NCI-H1417 (cell line): ENCODE results near the gene GLIS1.

Experiments used
- DNase-seq, 3 experiments: peaks; one replicate each; lab custom pipeline; 2025; lab: John Stamatoyannopoulos, UW

Gene GLIS1

DNA sequence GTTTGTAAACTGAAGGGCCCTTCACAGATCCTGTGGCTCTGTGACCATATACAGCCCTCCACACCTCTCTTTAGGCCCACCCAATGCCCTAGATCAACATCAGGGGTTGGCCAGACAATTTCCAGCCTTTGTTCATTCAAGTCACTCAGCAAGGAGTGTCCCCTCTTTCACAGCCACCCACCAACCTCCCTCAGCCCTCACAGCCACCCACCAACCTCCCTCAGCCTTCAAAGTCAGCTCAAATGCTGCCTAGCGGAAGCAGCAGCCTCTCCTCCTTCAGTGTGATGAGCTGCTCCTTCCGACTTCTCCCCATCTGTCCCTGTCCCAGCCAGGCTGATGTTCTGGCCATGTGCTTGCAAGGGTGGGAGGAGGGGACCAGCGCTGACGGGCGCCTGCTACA is 208.4 kb downstream of the GLIS1 start:
- no peak for DNase-seq

DNA sequence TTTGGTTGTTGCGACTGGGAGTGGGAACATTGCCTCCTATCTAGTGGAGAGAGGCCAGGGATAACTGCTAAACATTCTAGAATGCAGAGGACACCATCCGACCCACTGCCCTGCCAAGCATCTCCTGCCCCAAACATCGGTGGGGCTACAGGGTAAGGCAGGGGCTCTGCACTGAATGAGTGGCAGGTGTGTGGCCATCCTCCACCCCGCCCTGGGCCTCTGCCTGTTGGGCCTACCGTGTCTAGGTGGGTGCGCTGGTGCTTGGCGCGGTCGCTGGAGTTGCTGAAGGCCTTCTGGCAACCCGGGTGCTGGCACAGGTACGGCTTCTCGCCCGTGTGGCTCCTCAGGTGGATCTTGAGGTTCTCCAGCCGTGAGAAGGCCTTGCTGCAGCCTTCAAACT is 209.4 kb downstream of the GLIS1 start:
- DNase-seq: no peak

DNA sequence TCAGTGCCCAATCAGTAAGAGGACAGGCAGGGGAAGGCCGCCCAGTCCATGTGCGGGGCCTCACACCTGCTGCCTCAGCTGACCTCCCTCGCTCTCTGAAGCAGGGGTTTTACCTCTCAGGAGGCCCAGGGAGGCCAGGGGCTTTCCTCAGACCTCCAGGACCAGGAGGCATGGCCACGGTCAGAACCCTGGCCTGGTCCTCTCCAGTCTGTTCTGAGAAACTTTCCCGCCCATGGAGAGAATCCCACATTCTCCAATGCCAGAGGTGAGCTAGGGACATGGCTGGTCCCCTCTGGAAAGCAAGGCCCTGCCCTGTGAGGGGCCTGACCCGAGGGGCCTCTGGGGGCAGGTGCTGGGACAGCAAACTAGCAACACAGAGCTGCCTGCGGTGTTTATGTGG is 211.6 kb downstream of the GLIS1 start:
- DNase-seq: no peak

DNA sequence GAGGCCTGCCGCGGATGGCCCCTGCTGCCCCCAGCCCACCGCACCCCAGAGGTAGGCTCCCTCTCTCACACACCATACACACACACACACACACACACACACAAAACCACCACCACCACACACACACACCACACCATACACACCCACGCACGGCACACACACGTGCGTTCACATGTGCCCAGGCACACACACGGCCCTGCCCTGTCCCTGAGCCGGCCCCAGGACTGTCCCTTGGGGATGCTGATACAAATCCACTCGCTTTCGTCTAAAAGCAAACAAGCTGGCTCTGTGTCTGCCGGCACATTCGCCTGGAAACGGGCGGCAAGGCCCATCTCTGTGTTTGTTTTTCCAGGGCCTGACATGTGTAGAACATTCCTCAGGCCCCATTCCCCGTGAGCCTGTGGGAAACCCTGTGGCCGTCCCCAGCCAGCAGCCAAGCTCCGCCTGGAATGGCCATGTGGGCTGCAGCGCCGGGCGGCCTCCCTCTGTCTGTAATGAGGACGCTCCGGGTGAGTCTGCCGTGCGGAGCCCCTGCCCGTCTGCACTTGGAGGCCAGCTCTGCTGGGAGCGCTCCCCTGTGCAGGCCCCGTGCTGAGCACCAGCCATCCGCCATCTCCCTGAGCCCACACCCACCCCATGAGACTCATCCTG is 212.4 kb downstream of the GLIS1 start:
- DNase-seq: peak in 1 of 3 experiments; percentile 6

DNA sequence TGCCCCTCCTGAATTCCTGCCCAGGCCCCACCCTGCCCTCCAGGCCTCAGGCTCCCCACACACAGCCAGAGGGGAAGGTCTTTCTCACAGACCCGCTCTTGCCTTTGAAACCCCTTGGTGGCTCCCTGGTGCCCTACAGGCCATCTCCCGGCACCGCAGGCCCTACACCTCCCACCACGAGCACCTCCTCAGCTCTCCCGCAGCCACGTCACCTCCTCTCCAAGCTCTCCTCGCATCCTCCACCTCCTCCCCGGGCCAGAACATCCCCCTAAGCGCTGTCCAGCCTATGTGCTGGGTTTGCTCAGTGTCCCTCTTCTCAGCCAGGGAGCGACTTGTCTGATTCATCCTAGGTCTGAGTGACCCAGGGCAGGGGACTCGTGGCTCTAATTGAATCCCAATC is 213.4 kb downstream of the GLIS1 start:
- DNase-seq: no peak

DNA sequence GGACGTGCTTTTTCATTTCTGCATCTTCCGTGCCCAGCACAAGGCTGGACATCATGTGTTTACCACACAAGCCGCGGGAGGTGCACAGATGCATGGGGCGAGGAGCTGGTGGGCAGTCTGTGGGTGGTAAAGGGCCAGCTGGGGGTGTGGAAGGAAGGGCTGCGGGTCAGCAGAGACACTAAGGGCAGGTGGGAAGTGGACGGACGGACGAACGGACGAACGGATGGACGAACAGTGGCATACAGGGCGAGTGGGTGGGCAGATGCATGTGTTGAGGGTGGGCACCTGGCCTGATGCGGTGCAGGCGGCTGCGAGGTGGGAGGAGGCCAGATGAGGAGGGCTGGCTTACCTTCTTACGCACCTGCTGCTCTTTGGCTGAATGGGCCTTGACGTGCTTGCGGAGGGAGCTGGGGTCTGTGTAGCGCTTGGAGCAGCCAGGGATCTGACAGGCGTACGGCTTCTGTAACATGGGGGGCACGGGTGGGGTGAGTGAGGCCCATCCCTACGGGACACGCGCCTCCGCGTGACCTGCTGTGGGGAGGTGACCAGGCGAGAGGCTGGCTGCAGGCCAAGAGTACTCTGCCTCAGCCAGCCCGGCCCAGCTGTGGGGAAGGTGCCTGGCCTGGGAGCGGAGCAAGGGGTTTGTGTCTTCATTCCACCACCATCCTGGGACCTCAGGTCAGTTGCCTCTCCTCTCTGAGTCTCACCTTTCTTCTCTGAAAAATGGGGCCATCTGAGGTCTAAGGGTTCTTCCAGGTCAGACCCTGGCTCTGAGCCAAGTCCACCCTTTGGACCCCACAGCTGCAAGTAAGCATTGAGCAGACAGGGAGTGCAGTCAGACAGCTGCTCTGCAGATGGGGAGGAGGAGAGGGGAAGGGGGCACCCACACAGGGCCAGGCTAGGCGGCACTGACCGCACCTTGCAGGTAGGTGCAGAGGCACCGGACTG is 214.3 kb downstream of the GLIS1 start:
- peak in 2 of 3 experiments; percentile 9 to 49 for DNase-seq

DNA sequence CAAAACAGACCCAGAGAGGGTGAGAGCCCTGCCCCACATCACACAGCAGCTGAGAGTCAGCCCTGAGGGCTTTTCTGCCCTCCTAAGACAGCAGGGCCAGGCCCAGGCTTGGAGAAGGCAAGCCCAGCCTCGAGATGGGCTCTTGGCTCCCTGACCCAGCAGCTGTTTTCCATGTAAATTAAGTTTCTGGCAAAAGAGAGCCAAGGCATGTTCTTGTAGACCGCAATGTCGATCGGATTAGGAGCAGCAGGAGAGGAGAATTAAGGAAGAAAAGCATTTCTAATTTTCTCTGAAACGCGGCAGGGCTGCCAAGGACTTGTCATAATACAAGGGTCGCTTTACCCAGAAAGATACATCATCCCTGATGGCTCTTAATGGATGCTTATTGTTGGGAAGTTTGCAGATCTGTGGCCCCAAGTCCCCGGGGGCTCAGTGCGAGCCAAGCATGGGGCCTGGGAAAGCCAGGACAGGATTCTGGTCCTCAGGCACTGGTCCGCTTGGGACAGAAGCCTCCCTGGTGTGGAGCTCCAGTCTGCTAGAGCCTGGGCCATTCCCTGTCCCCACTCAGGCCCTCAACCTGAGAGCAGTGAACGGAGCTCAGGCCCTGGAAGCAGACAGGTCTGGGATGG is 216.9 kb downstream of the GLIS1 start:
- DNase-seq: no peak

DNA sequence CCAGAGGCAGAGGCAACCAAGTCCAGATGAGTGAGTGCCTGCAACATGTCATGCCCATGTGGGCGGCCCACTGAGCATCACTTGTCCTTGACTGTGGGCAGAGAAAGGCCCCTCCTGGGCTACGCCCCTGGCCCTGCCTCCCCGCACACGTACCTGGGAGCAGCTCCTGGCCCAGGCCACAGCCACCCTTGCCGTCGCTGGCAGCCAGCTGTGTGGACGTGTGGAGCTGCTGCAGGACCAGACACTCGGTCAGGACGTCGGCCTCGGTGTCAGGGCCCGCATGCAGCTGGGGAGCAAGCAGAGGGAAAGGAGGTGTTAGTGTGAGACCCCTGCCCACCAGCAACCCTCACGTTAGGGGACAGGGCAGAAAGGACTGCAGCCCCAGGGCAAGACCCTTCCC is 218.5 kb downstream of the GLIS1 start:
- DNase-seq: no peak

DNA sequence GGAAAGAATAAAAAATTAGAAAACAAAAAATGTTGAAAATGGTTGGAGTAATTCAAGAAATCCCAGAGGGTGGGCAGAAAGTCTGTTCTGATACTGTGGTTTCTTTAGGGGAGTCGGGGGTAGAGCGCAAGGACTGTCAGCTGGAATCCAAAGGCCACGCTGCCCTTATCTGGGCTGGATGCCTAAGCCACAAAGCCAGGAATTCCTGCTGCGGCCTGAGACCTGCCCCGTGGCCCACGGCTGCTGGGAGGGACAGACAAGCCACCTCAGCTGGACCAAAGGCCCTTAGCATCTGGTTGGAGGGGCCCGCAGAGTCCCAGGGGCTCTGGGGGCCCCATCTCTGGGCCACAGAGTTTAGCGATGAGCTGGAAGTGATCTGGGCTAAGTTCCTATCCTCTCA is 219.5 kb downstream of the GLIS1 start:
- DNase-seq: no peak

DNA sequence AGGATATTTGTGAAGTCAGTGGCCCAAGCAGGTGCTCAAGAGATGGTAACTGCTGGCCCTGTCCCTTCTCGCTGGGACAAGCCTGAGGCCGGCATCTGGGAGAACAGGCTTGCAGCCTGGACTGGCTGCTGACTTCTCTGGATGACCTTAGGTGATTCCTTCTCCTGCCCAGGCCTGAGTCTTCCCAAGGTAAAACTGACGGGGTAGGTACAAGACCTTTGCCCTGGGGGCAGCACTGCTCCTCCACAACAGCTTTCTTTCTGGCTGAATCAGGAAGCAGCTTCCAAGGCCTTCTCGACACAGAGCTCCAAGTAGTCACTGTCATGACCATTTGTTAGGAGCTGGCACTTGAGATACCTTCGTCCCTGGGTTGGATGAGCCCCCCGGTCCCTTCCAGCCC is 220.2 kb downstream of the GLIS1 start:
- DNase-seq: no peak

DNA sequence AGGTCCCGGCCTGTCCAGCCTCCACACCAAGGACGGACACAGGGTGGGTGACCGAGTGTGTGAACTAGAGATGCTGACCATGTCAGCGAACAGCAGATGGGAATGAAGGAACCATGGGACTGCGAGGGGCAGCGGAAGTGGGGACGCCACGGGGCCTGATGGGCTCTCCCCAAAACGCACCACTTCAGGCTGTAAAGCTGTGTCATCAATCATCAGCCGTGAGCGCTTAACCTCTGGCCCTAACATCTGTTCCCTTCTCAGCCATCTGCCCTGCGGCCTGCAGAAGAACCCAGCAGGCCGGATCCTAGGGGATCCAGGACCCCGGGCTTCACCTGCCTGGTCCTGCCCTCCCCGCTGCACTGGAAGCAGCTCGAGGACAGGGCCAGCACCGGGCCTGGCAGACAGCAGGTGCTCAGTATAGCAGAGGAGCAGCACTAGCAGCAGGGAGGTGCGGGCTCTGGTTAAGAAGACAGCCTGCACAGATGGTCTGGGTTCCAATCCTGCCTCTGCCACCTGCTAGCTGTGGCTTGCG is 221.1 kb downstream of the GLIS1 start:
- DNase-seq: no peak

DNA sequence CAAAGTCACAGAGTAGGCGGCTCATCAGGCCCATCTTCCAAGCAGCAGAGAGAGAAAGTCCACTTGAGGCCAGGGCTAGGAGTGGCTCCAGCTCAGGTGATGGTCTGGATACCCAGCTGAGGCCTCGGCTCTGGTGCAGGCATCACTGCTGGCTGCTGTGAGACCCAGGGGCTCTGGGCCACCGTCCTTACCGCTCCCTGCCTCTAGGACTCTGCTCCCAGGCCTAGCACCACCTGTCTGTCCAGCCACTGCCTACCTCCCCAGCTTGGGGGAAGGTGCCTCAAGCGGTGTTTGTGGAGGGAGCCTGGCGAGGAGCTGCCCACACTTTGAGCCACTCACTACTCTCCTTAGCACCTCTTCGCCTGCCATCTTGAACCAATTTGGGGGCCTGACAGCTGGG is 221.9 kb downstream of the GLIS1 start:
- DNase-seq: no peak

DNA sequence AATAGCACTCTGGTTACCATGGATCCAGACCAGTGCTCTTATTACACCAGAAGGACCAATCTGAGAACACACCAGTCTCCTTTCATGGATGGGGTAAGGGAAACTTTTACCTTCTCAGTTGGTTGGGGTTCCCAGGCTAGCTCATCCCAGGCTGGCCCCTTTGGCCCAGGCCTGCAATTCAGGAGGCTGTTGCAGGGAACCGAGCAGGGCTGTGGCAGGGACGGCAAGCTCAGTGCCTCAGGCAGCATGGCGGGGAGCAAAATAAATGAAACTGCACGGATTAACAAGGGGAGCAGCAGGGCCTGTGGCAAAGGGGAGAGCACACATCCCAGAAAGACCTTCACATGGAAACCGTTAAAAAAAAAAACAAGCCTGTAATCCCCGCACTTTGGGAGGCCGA is 222.8 kb downstream of the GLIS1 start:
- DNase-seq: peak in 1 of 3 experiments; percentile 34

DNA sequence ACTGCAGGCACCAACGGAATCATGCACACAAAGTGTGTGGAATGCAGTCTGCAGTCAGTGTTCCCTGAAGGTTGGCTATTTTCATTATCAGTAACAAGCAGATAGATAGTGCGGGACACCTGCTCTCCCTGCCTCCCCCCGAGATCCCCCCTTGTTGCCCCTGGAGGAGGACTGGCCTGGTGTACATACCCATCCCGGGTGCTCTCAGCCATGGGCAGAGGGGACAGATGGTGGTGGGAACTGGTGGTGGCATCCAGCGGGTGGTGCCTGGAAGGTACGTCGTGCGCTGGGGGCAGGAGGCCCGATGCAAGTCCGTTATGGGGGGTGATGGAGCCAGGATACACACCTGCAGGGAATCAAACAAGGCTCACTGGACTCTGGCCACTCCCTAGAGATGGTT is 224.5 kb downstream of the GLIS1 start:
- DNase-seq: no peak

DNA sequence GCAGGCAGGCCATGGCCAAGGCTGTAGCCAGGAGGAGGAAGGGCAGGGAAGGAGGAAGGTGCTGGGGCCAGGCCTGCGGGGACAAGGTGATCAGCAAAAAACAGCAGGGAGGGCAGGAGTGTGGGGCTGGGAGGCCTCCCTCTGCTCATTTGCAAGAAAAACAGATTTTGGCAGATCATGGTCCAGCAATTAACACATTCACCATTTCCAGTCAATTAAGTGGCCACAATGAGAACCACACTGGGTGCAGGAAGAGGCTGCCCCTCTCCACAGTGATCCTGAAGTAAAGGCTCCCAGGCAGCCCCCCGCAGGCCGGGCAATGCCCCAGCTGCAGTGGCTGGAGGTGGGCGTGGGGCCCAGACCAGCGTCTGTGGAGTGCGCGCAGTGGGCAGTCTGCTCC is 225.1 kb downstream of the GLIS1 start:
- DNase-seq: peak in 1 of 3 experiments; percentile 14

DNA sequence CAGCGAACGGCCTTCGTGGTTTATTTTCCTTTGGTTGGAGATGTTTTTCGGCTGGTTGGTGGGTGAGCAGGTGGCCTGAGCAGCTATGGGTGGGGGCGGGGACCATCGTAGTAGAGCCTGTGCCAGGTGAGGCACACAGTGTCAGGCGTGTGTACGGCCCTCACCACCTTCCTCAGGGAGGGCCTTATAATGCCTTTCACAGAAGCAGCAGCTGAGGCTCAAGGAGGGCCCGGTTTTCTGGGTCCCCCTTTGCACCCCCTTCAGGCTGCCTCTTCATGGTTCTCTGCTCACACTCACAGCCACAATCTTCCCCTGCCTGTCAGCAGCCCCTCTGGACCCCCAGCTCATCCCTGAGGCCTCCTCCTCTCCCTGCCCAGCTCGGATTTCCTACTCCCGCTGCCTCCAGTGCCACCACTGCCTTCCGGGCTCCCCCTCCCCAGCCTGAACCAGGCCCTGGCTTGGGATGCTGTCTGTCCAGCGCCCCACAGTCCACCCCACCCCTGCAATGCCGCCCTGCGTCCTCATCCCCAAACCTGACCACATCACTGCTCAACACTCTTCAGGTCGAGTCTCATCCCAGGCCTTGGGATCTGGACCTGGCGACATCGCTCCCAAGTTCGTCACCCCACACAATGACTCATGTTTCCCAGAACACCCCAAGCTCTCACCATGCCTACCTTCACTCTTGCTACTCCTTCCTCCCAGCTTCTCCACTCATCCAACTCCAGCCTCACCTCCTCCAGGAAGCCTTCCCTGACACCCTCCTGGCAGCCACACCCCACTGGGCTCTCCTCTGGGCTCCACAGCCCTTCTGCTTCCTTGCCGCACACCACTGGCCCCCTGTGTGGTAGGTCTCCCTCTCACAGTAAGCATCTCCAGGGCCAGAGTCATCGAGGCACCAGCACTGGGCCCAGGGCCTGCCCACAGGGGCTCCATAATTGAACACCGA is 225.9 kb downstream of the GLIS1 start:
- DNase-seq: no peak

DNA sequence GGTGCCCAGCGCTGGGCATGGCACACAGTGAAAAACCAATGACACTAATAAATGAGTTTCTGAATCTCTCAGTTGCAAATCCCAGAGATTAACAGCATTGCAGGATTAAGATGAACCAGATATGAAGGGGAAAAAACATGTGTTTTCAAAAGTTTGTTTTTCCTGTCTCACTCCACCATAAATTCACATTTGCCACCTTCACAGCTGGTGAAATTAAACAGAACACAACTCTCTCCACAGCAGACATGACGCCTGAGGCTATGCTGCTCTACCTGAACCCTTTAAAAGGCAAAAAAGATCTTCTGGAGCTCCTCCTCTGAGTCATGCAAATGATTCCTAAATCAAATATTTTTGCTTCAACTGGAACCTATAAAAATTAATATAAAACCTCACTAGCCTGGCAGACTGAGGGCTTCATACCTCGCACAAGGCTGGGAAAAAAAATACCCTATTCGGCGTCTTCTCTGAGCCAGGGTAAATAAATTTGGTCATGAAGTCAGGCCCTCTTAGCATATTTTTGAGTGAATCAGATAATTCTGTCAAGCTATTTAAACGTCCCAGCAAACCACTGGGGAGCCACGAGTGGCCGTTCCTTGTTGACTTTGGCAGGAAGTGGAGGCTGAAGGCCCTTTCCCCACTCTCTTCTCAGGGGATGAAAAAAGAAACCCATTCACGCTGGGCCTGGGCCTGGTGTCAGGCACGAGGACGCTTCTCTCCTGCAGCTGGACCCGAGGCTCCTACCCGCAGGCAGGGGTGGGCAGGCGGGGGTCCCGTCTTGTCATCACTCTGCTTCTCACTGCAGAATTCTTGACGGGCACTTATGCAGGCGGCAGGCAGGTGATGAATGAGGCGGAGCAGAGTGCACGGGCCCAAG is 226.8 kb downstream of the GLIS1 start:
- DNase-seq: peak; percentile 82 to 92 (median 88)

DNA sequence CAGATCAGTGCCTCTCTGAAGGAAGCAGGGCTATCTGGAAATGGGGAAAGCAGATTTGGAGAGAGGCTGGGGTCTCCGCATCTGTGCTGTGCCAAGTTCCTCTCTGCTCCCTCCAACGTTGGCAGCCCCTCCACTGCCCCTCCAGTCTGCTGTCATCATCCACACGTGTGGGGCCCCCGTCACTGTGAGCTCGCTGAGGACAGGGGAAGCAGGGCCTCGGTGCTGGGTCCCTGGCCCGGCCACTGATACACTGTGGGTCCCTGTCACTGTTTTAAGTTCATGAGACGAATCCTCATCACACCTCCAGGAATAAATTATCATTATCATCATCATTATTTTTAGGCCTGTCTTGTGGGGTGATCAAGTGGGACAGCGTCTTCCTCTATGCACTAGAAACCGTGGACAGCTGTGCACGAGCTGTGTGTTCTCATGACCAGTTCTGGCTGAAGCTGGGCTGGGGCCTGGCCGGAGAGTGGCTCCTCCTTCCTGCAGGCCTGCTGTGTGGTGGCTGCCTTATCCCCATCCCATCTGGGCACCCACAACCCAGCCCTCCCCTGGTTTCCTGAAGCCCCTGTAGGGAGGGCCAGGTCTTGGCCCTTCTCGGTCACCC is 227.5 kb downstream of the GLIS1 start:
- peak in 1 of 3 experiments; percentile 65 for DNase-seq

DNA sequence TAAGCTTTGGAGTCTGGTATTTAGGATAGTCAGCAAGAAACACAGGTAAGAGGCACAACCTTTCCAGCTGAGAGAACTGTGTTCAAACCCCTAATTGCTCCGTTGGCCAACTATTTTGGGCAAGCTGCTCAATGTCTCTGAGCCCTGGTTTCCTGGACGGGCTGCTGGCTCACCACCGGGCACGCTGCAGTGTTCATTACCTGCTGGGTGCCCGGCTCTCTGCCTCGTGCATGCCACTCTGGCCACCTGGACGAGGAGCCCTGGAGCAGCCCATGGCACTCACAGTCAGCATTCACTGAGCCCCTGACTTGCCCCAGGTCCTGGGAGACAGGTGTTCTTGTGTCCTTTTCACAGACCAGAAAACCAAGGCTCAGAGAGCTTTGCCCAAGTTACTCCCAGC is 228.7 kb downstream of the GLIS1 start:
- DNase-seq: no peak

DNA sequence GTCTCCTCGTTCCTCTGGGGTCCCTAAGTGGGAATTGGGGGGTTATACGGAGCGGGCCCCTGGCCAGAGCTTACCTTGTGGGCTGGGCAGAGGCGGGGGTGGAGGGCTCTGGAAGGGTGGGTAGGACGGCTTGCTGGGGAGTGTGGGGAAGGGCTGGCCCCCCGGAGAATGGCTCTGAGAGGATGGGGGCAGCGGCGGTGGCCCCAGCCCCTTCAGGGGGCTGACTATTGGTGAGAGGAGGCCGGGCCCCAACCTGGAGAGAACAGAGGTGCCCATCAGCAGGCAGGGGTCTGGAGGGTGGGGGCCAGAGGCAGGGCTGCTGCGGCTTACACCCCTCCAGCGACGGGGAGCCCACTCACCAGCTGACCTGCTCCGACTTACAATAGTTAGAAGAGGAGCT is 229.2 kb downstream of the GLIS1 start:
- no peak for DNase-seq
